Fibroblast of the aortic adventitia (primary cell): Measurements from ENCODE around the gene PLPP2. TPM values are rescaled to one million over a fixed set of nuclear protein-coding genes. Genes with fewer than 3 reads are reported as not detected.

Experiments used
- DNase-seq: peaks from one replicate; pipeline ENCODE4 v3.0.0-alpha.2; 2010; ENCODE audit warnings: low read depth
- H3K4me3 ChIP-seq: 2 replicates; pipeline ENCODE4 v1.5.1; 2011; ENCODE audit warnings: low read depth, mild to moderate bottlenecking, control low read depth, low read length, moderate library complexity
- CTCF ChIP-seq: IDR thresholded peaks from 2 replicates; pipeline ENCODE4 v1.5.1; 2011; ENCODE audit warnings: mild to moderate bottlenecking, low read length, control low read depth, inconsistent platforms; ENCODE audit not compliant: insufficient read depth
- total RNA-seq: library from RNA; depleted of rRNA; stranded (reverse); fragments of >200 nt; gene quantifications from 2 replicates; pipeline ENCODE4 v1.2.3, GENCODE V29; 2012; ENCODE audit warnings: low replicate concordance

The PLPP2 gene
- total RNA-seq, 1 donor, result 16.6 TPM

- H3K4me3 ChIP-seq, result no peak overlapping the region
- DNase-seq, result no peak
- no peak for TF ChIP-seq CTCF
These were observed 45.7 kb downstream of the PLPP2 start for GRCh38 chr19:245457-245856.

Other genes starting within 250 kb of the PLPP2 start
- not detected in 2 replicates for gene OR4F17, start 184.3 kb downstream of the PLPP2 start, total RNA-seq
- 4.3 and 13.2 TPM in 2 replicates for gene MIER2, start 53.4 kb upstream of the PLPP2 start, total RNA-seq
- not detected in 2 replicates for gene C2CD4C, start 117.7 kb upstream of the PLPP2 start, total RNA-seq
- 0.81 and 3.3 TPM in 2 replicates for gene SHC2, start 169.6 kb upstream of the PLPP2 start, total RNA-seq
- gene MADCAM1, start 205.1 kb upstream of the PLPP2 start, total RNA-seq, result 0.16 and 0.18 TPM in 2 replicates
- 25.2 and 56.4 TPM in 2 replicates for gene TPGS1, start 216.1 kb upstream of the PLPP2 start, total RNA-seq
- gene CDC34, start 240.4 kb upstream of the PLPP2 start, total RNA-seq, result 31.0 and 65.8 TPM in 2 replicates